Measurements from ENCODE around the gene CPEB3. TPM values are rescaled to one million over a fixed set of nuclear protein-coding genes. Genes with fewer than 3 reads are reported as not detected.

Gene CPEB3
- total and polyA plus RNA-seq, 3 donors from 2014 or later = 19.4 to 32.4 (median 23.5) TPM

GRCh38 chr10:92268748-92269147 lies 22.1 kb downstream of the CPEB3 start:
- DNase-seq = no peak
- intact Hi-C loops (cut with DNase I; ENCODE audit: low total_unique reads) = no loop called here
- 73 to 84% methylated on average over 2 of the region's 2 CpGs for WGBS, 2 donors
- no peaks in the 10 kb centered on the region for H3K4me1 ChIP-seq
- no peaks in the 10 kb centered on the region for H3K27me3 ChIP-seq
- H3K9me3 ChIP-seq = no peaks in the 10 kb centered on the region
- TF ChIP-seq CTCF (IDR thresholded peaks at IDR 0.05) (no peak), POLR2A (IDR thresholded peaks at IDR 0.05) (no peak)
- H3K27ac ChIP-seq = no peak overlapping the region
- H3K4me3 ChIP-seq = no peak overlapping the region
- H3K36me3 ChIP-seq (ENCODE audit: low read depth, missing control alignments) = no peaks in the 10 kb centered on the region

- Histone ChIP-seq H3K36me3 (ENCODE audit: low read depth, missing control alignments) (no peaks in the 10 kb centered on the region), H3K4me3 (no peak overlapping the region), H3K4me1 (no peaks in the 10 kb centered on the region), H3K27me3 (no peaks in the 10 kb centered on the region), H3K9me3 (no peaks in the 10 kb centered on the region), H3K27ac (no peak overlapping the region)
- DNase-seq = no peak
- intact Hi-C loops (cut with DNase I; ENCODE audit: low total_unique reads) = no loop called here
- TF ChIP-seq POLR2A (IDR thresholded peaks at IDR 0.05) = no peak
- TF ChIP-seq CTCF (IDR thresholded peaks at IDR 0.05) = no peak
Observed at GRCh38 chr10:92267343-92267742, 23.5 kb downstream of the CPEB3 start.

- H3K9me3 ChIP-seq = no peaks in the 10 kb centered on the region
- no peak overlapping the region for H3K27ac ChIP-seq
- no peak for TF ChIP-seq CTCF (IDR thresholded peaks at IDR 0.05)
- no peak for TF ChIP-seq POLR2A (IDR thresholded peaks at IDR 0.05)
- intact Hi-C loops (cut with DNase I; ENCODE audit: low total_unique reads) = no loop called here
- H3K4me3 ChIP-seq = no peak overlapping the region
- no peaks in the 10 kb centered on the region for H3K4me1 ChIP-seq
- H3K36me3 ChIP-seq (ENCODE audit: low read depth, missing control alignments) = no peaks in the 10 kb centered on the region
- H3K27me3 ChIP-seq = no peaks in the 10 kb centered on the region
- 85 to 91% methylated on average over 2 of the region's 2 CpGs for WGBS, 2 donors
- no peak for DNase-seq
Observed at GRCh38 chr10:92265687-92266258, 25.1 kb downstream of the CPEB3 start.

DNA sequence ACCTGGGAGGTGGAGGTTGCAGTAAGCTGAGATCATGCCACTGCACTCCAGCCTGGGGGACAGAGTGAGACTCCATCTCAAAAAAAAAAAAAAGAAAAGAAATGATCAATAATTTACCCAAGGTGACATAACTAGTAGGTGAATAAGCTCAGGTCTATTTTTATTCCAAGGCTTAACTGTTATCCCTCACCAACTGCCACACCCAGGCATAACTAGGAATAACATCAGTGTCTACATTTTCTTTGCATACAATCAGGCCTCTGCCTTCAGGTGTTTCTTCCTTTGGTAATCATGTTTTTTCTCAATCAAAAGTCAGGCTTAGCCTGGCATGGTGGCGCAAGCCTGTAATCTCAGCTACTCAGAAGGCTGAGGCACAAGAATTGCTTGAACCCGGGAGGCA lies 26.6 kb downstream of the CPEB3 start:
- intact Hi-C loops (cut with DNase I; ENCODE audit: low total_unique reads) = no loop called here
- no peak for DNase-seq
- TF ChIP-seq POLR2A (IDR thresholded peaks at IDR 0.05) = no peak
- TF ChIP-seq CTCF (IDR thresholded peaks at IDR 0.05) = no peak
- Histone ChIP-seq H3K27ac (no peak overlapping the region), H3K9me3 (no peaks in the 10 kb centered on the region), H3K4me1 (no peaks in the 10 kb centered on the region), H3K27me3 (no peaks in the 10 kb centered on the region), H3K36me3 (ENCODE audit: low read depth, missing control alignments) (no peaks in the 10 kb centered on the region), H3K4me3 (no peak overlapping the region)
- 96 to 100% methylated on average over 2 of the region's 2 CpGs for WGBS, 2 donors

DNA sequence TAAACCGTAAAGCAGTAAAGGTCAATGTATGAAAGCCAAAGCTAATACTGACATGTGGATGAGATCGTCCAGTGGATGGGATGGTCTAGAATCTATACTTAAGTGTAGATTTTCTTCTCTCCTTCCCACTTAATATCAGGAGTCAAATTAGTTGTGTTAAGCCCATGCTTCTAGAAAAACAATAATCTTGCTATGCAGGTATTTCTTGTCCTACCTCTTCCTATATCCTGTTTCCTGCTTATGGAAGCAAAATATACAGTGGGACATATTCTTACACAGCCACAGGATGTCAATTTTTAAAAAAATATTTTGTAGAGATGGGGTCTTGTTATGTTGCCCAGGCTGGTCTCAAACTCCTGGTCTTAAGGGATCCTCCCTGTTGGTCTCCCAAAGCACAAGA lies 27.5 kb downstream of the CPEB3 start:
- DNase-seq = no peak
- no peak overlapping the region for H3K4me3 ChIP-seq
- no peaks in the 10 kb centered on the region for H3K4me1 ChIP-seq
- 94 to 100% methylated on average over 2 of the region's 2 CpGs for WGBS, 2 donors
- intact Hi-C loops (cut with DNase I; ENCODE audit: low total_unique reads) = no loop called here
- H3K27me3 ChIP-seq = no peaks in the 10 kb centered on the region
- H3K36me3 ChIP-seq (ENCODE audit: low read depth, missing control alignments) = no peaks in the 10 kb centered on the region
- TF ChIP-seq CTCF (IDR thresholded peaks at IDR 0.05) (no peak), POLR2A (IDR thresholded peaks at IDR 0.05) (no peak)
- H3K27ac ChIP-seq = no peak overlapping the region
- H3K9me3 ChIP-seq = no peaks in the 10 kb centered on the region

Measured in testis (tissue), 3 donors.